ENCODE data around the gene SCAMP1.

The SCAMP1 gene

DNA sequence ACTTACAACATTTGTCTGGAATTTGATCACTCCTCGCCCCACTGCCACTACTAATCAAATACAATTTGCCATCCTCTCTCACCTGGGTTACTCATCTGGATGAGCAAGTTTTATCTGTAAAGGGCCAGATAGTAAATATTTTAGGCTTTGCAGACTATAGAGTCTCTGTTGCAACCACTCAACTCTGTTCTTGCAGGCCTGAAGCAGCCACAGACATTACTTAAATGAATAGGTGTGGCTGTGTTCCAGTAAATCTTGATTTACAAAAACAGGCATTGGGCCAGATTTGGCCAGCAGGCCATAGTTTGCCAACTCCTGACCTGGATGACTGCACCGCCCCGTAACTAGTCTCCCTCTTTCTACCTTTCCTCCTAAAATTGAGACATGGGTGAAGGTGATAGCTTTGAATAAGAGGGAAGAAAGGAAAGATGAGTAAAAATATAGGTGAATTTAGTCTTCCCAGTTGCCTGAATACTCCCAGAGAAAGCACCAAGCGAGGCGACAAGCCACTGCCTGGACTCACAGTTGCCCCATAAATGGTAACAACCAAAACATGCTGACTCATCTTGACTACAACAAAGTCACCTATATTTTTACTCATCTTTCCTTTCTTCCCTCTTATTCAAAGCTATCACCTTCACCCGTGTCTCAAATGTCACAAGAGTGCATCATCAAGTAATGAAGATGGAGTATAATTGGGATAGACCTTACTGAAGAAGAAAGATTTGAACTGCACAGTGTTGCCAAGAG, 32.5 kb upstream of the SCAMP1 start:
- Histone ChIP-seq H3K27me3 (ENCODE audit: low read length) (no peaks in the 10 kb centered on the region), H3K9ac (ENCODE audit: low read length) (no peak overlapping the region), H3K4me2 (ENCODE audit: low read depth, low read length, poor library complexity, severe bottlenecking) (no peak overlapping the region), H3K79me2 (ENCODE audit: insufficient read depth, low read length) (no peaks in the 10 kb centered on the region), H2AFZ (ENCODE audit: low read depth, low read length, severe bottlenecking) (no peak overlapping the region), H4K20me1 (ENCODE audit: low read depth, low read length) (no peaks in the 10 kb centered on the region), H3K27ac (ENCODE audit: low read depth, low read length) (no peak overlapping the region), H3K9me3 (ENCODE audit: insufficient read depth, low read length) (no peaks in the 10 kb centered on the region), H3K36me3 (ENCODE audit: low read length) (no peaks in the 10 kb centered on the region), H3K9me2 (replicated peaks; ENCODE audit: insufficient read depth, low read length) (no peaks in the 10 kb centered on the region), H3K4me3 (ENCODE audit: insufficient read depth, low read length, poor library complexity, severe bottlenecking) (no peak overlapping the region), H3F3A (ENCODE audit: insufficient read depth) (no peaks in the 10 kb centered on the region)
- TF ChIP-seq, protein P1, sequence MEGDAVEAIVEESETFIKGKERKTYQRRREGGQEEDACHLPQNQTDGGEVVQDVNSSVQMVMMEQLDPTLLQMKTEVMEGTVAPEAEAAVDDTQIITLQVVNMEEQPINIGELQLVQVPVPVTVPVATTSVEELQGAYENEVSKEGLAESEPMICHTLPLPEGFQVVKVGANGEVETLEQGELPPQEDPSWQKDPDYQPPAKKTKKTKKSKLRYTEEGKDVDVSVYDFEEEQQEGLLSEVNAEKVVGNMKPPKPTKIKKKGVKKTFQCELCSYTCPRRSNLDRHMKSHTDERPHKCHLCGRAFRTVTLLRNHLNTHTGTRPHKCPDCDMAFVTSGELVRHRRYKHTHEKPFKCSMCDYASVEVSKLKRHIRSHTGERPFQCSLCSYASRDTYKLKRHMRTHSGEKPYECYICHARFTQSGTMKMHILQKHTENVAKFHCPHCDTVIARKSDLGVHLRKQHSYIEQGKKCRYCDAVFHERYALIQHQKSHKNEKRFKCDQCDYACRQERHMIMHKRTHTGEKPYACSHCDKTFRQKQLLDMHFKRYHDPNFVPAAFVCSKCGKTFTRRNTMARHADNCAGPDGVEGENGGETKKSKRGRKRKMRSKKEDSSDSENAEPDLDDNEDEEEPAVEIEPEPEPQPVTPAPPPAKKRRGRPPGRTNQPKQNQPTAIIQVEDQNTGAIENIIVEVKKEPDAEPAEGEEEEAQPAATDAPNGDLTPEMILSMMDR (IDR thresholded peaks at IDR 0.05; ENCODE audit: insufficient read depth, low read length, poor library complexity, severe bottlenecking): no peak
- no peak for TF ChIP-seq EZH2phosphoT487 (conservative IDR thresholded peaks at IDR 0.05; ENCODE audit: low read length)

DNA sequence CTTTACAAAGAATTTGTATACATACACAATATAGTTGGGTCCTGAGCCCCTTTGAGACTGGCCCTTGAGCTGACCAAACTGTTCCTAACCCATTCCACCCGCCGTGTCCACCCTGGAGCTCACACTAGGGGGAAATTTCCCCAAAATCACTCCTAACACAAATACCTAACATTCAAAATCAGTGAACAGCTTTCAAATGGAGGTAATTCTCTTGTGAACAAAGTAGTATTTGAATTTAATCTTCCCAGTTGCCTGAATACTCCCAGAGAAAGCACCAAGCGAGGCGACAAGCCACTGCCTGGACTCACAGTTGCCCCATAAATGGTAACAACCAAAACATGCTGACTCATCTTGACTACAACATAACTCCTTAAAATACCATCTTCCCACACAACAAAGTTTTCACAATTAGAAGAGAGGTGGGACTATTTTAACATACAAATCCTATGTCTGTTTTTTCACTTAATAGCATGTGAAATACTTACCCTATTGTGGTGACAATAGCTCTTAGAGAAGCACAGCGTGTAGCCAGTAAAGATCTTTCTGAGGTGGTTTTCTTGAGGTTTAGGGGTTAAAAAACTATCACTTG, 31.7 kb upstream of the SCAMP1 start:
- H3F3A ChIP-seq (ENCODE audit: insufficient read depth): no peaks in the 10 kb centered on the region
- no peak overlapping the region for H3K4me2 ChIP-seq (ENCODE audit: low read depth, low read length, poor library complexity, severe bottlenecking)

GRCh38 chr5:78331523-78332080, 28.8 kb upstream of the SCAMP1 start:
- H3K27ac ChIP-seq (ENCODE audit: low read depth, low read length): no peak overlapping the region
- H3K4me2 ChIP-seq (ENCODE audit: low read depth, low read length, poor library complexity, severe bottlenecking): no peak overlapping the region
- no peaks in the 10 kb centered on the region for H3K9me2 ChIP-seq (replicated peaks; ENCODE audit: insufficient read depth, low read length)
- H3K27me3 ChIP-seq (ENCODE audit: low read length): no peaks in the 10 kb centered on the region
- no peak for TF ChIP-seq EZH2phosphoT487 (conservative IDR thresholded peaks at IDR 0.05; ENCODE audit: low read length)
- TF ChIP-seq, protein P1 (IDR thresholded peaks at IDR 0.05; ENCODE audit: insufficient read depth, low read length, poor library complexity, severe bottlenecking): no peak
- H3K9me3 ChIP-seq (ENCODE audit: insufficient read depth, low read length): no peaks in the 10 kb centered on the region
- H3K9ac ChIP-seq (ENCODE audit: low read length): no peak overlapping the region
- no peak overlapping the region for H3K4me3 ChIP-seq (ENCODE audit: insufficient read depth, low read length, poor library complexity, severe bottlenecking)
- H4K20me1 ChIP-seq (ENCODE audit: low read depth, low read length): no peaks in the 10 kb centered on the region
- H3K79me2 ChIP-seq (ENCODE audit: insufficient read depth, low read length): no peaks in the 10 kb centered on the region
- no peaks in the 10 kb centered on the region for H3F3A ChIP-seq (ENCODE audit: insufficient read depth)
- H3K36me3 ChIP-seq (ENCODE audit: low read length): no peaks in the 10 kb centered on the region
- H2AFZ ChIP-seq (ENCODE audit: low read depth, low read length, severe bottlenecking): no peak overlapping the region

More for the DNA sequence above, 31.7 kb upstream of the SCAMP1 start:
- no peaks in the 10 kb centered on the region for H4K20me1 ChIP-seq (ENCODE audit: low read depth, low read length)
- no peaks in the 10 kb centered on the region for H3K27me3 ChIP-seq (ENCODE audit: low read length)
- H3K36me3 ChIP-seq (ENCODE audit: low read length): no peaks in the 10 kb centered on the region
- H3K4me3 ChIP-seq (ENCODE audit: insufficient read depth, low read length, poor library complexity, severe bottlenecking): no peak overlapping the region
- no peaks in the 10 kb centered on the region for H3K79me2 ChIP-seq (ENCODE audit: insufficient read depth, low read length)
- no peak overlapping the region for H3K27ac ChIP-seq (ENCODE audit: low read depth, low read length)
- no peaks in the 10 kb centered on the region for H3K9me3 ChIP-seq (ENCODE audit: insufficient read depth, low read length)
- no peak for TF ChIP-seq EZH2phosphoT487 (conservative IDR thresholded peaks at IDR 0.05; ENCODE audit: low read length)
- TF ChIP-seq, protein P1 (IDR thresholded peaks at IDR 0.05; ENCODE audit: insufficient read depth, low read length, poor library complexity, severe bottlenecking): no peak
- no peaks in the 10 kb centered on the region for H3K9me2 ChIP-seq (replicated peaks; ENCODE audit: insufficient read depth, low read length)
- no peak overlapping the region for H3K9ac ChIP-seq (ENCODE audit: low read length)
- H2AFZ ChIP-seq (ENCODE audit: low read depth, low read length, severe bottlenecking): no peak overlapping the region
